ENCODE results near the gene CBFA2T2.

GRCh38 chr20:33660035-33660684, 170.3 kb downstream of the CBFA2T2 start:
- TF ChIP-seq CTCF (conservative IDR thresholded peaks at IDR 0.05; ENCODE audit: low read depth, low read length) (no peak), EZH2 (IDR thresholded peaks at IDR 0.05; ENCODE audit: borderline replicate concordance, low read depth, low read length, poor library complexity, severe bottlenecking) (no peak)

All from A673 (cell line).